Transverse colon (tissue), 4 donors: Measurements from ENCODE around the gene NR5A2. TPM values are rescaled to one million over a fixed set of nuclear protein-coding genes. Genes with fewer than 3 reads are reported as not detected.

Experiments used
- DNase-seq: peaks from one replicate; pipeline ENCODE4 v3.0.0-alpha.2; 2019
- H3K27ac ChIP-seq, 4 donors: fragments of 200-600 bp; sonication (generic); 2 replicates each; pipeline ENCODE4 v1.5.1; 2016 to 2018; ENCODE audit warnings: inconsistent platforms in 4 of 4
- H3K27me3 ChIP-seq: fragments of 200-600 bp; sonication (generic); 2 replicates; pipeline ENCODE4 v1.5.1; 2017; ENCODE audit warnings: inconsistent platforms
- H3K36me3 ChIP-seq, 4 donors: fragments of 200-600 bp; sonication (generic); 2 replicates each; pipeline ENCODE4 v1.5.1; 2017 to 2019; ENCODE audit warnings: inconsistent platforms in 4 of 4
- H3K4me1 ChIP-seq, 4 donors: fragments of 200-600 bp; sonication (generic); 2 replicates each; pipeline ENCODE4 v1.5.1; 2017 to 2020; ENCODE audit warnings: inconsistent platforms in 4 of 4
- H3K4me3 ChIP-seq, 4 donors: fragments of 200-600 bp; sonication (generic); 1 replicate in 1 of 4; 2 replicates in 3 of 4; pipeline versions ENCODE4 v1.5.1 to v1.6.1; 2017 to 2019; ENCODE audit warnings: inconsistent platforms in 4 of 4
- H3K9me3 ChIP-seq, 2 donors: fragments of 200-600 bp; sonication (generic); 2 replicates each; pipeline ENCODE4 v1.5.1; 2017 to 2019; ENCODE audit warnings: inconsistent platforms in 2 of 2
- CTCF ChIP-seq, 5 experiments: fragments of 200-600 bp in 3 of 5; fragments of 450-650 bp in 2 of 5; sonication (generic) in 3 of 5; IDR thresholded peaks; 1 replicate in 2 of 5; 2 replicates in 3 of 5; pipeline ENCODE4 v1.5.1; 2016 to 2017; ENCODE audit warnings: antibody characterized with exemption in 5 of 5, inconsistent platforms in 3 of 5, mild to moderate bottlenecking in 2 of 5, moderate library complexity in 1 of 5
- EP300 ChIP-seq: sonication (generic); formaldehyde crosslinking; IDR thresholded peaks from one replicate; pipeline ENCODE4 v1.6.1; 2017; ENCODE audit warnings: antibody characterized with exemption, low read depth
- POLR2A ChIP-seq: fragments of 450-650 bp; IDR thresholded peaks from one replicate; pipeline ENCODE4 v1.6.1; 2016; ENCODE audit warnings: antibody characterized with exemption, mild to moderate bottlenecking, moderate library complexity
- POLR2AphosphoS5 ChIP-seq, 3 donors: sonication (generic); formaldehyde crosslinking; IDR thresholded peaks; one replicate each; pipeline ENCODE4 v1.6.1; 2016; ENCODE audit warnings: antibody characterized with exemption in 3 of 3
- WGBS, 2 donors: methylation state at CpG; one replicate each; pipeline ENCODE4 v1.1.5; 2018; ENCODE audit warnings: low coverage in 1 of 2; 5-methylcytosine and 5-hydroxymethylcytosine counted together
- in situ Hi-C, 4 donors: fragments of 200-750 bp; cut with MboI; loops; one replicate each; pipeline versions ENCODE4 v1.15.0 to v1.15.1; 2017; ENCODE audit warnings: low sequenced_read_pairs in 3 of 4, low pct_ligation_motif_present in 1 of 4, low pct_unique_long_range_greater_than_20kb in 1 of 4
- intact Hi-C: fragments of 100-400 bp; cut with DNase I; formaldehyde crosslinking; loops from one replicate; pipeline ENCODE4 v1.15.1; 2023; ENCODE audit warnings: low total_unique reads
- total RNA-seq, 4 donors: library from RNA; depleted of rRNA; stranded (reverse); fragments of >200 nt; gene quantifications; one replicate each; pipeline ENCODE4 v1.1.0, GENCODE V29; 2016

NR5A2 gene
- total RNA-seq, 4 donors from 2014 or later, result 75.4 to 92.6 (median 85.4) TPM

GRCh38 chr1:200108659-200109058 is 81.1 kb downstream of the NR5A2 start:
- 40 to 41% methylated on average over 1 of the region's 1 CpG for WGBS, 2 donors
- Histone ChIP-seq H3K27me3 (no peaks in the 10 kb centered on the region), H3K27ac (peak overlapping the region; percentile 34 to 52 (median 47)), H3K4me1 (peaks cover 6 to 49% (median 26%) of the 10 kb centered on the region in 4 donors), H3K36me3 (no peaks in the 10 kb centered on the region), H3K9me3 (no peaks in the 10 kb centered on the region), H3K4me3 (no peak overlapping the region)
- in situ Hi-C loops, result no loop called here
- intact Hi-C loops, result no loop called here
- TF ChIP-seq POLR2AphosphoS5 (IDR thresholded peaks at IDR 0.05) (peak in 2 of 3 donors; percentile 36 to 63), POLR2A (no peak)
- peak; percentile 39 for DNase-seq

- H3K27ac ChIP-seq, result peak overlapping the region in 1 of 4 donors; percentile 33
- 86 to 87% methylated on average over 2 to 3 of the region's 3 CpGs for WGBS, 2 donors
- no peak for DNase-seq
Observed at GRCh38 chr1:200112290-200112689, 84.8 kb downstream of the NR5A2 start.

GRCh38 chr1:200115532-200115931 is 88.0 kb downstream of the NR5A2 start:
- Histone ChIP-seq H3K27me3 (no peaks in the 10 kb centered on the region), H3K36me3 (no peaks in the 10 kb centered on the region), H3K4me3 (no peak overlapping the region), H3K27ac (peak overlapping the region; percentile 36 to 73 (median 46)), H3K9me3 (no peaks in the 10 kb centered on the region), H3K4me1 (peaks cover 0 to 19% (median 7%) of the 10 kb centered on the region in 4 donors)
- peak in 1 of 3 donors; percentile 48 for TF ChIP-seq POLR2AphosphoS5 (IDR thresholded peaks at IDR 0.05)
- no peak for TF ChIP-seq CTCF (IDR thresholded peaks at IDR 0.05)
- intact Hi-C loops (no loop called here), in situ Hi-C loops (no loop called here)
- WGBS, 2 donors, result 20 to 38% methylated on average over 1 of the region's 1 CpG
- DNase-seq, result no peak

More at GRCh38 chr1:200112290-200112689, 84.8 kb downstream of the NR5A2 start:
- intact Hi-C loops, result no loop called here
- peaks cover 0 to 32% (median 18%) of the 10 kb centered on the region in 4 donors for H3K4me1 ChIP-seq
- TF ChIP-seq POLR2AphosphoS5 (IDR thresholded peaks at IDR 0.05), result no peak
- TF ChIP-seq POLR2A, result no peak
- no peak for TF ChIP-seq CTCF (IDR thresholded peaks at IDR 0.05)
- in situ Hi-C loops, result no loop called here
- no peak overlapping the region for H3K4me3 ChIP-seq
- H3K9me3 ChIP-seq, result no peaks in the 10 kb centered on the region
- no peaks in the 10 kb centered on the region for H3K27me3 ChIP-seq
- no peaks in the 10 kb centered on the region for H3K36me3 ChIP-seq

- Histone ChIP-seq H3K4me1 (peaks cover 0 to 19% (median 7%) of the 10 kb centered on the region in 4 donors), H3K4me3 (no peak overlapping the region), H3K9me3 (no peaks in the 10 kb centered on the region), H3K27ac (peak overlapping the region; percentile 36 to 73 (median 46)), H3K36me3 (peaks cover 0 to 3% (median 0%) of the 10 kb centered on the region in 4 donors), H3K27me3 (no peaks in the 10 kb centered on the region)
- TF ChIP-seq EP300, result no peak
- TF ChIP-seq POLR2A, result no peak
- TF ChIP-seq CTCF (IDR thresholded peaks at IDR 0.05), result no peak
- TF ChIP-seq POLR2AphosphoS5 (IDR thresholded peaks at IDR 0.05), result no peak
- 57 to 86% methylated on average over 1 of the region's 1 CpG for WGBS, 2 donors
- intact Hi-C loops (no loop called here), in situ Hi-C loops (no loop called here)
- DNase-seq, result no peak
Observed at GRCh38 chr1:200116324-200116723, 88.8 kb downstream of the NR5A2 start.
